Type B pancreatic cell (in vitro differentiated cells): ENCODE data around the gene KCNN1. TPM values are rescaled to one million over a fixed set of nuclear protein-coding genes. Genes with fewer than 3 reads are reported as not detected.

Experiments
- DNase-seq: peaks from one replicate; pipeline ENCODE4 v3.0.0; 2021; ENCODE audit warnings: mixed read lengths; ENCODE audit not compliant: unreplicated experiment; ENCODE audit errors: extremely low spot score
- H3K27ac Mint-ChIP-seq: 2 replicates; pipeline ENCODE4 v1.8.0; 2021; ENCODE audit warnings: mild to moderate bottlenecking, mixed read lengths
- H3K27me3 Mint-ChIP-seq: 2 replicates; pipeline ENCODE4 v1.8.0; 2021; ENCODE audit warnings: mixed read lengths
- H3K36me3 Mint-ChIP-seq: 2 replicates; pipeline ENCODE4 v1.8.0; 2021; ENCODE audit warnings: mixed read lengths
- H3K4me1 Mint-ChIP-seq: one replicate; pipeline ENCODE4 v1.8.0; 2021; ENCODE audit warnings: mixed read lengths; ENCODE audit not compliant: unreplicated experiment
- H3K4me3 Mint-ChIP-seq: 2 replicates; pipeline ENCODE4 v1.8.0; 2021; ENCODE audit warnings: mild to moderate bottlenecking, mixed read lengths
- H3K9me3 Mint-ChIP-seq: 2 replicates; pipeline ENCODE4 v1.8.0; 2021; ENCODE audit warnings: mixed read lengths
- CTCF ChIP-seq: fragments of 200-600 bp; sonication (generic); conservative IDR thresholded peaks from 2 replicates; pipeline ENCODE4 v1.5.0; 2021; ENCODE audit warnings: antibody characterized with exemption, mild to moderate bottlenecking
- total RNA-seq: library from RNA; stranded (reverse); gene quantifications from 2 replicates; pipeline ENCODE4 v1.2.1, GENCODE V29; 2021; ENCODE audit warnings: low replicate concordance

Gene KCNN1
- total RNA-seq, 1 donor from 2014 or later, result 13.4 TPM

- DNase-seq, result no peak
- Mint-ChIP-seq H3K4me1 (no peaks in the 10 kb centered on the region), H3K27ac (no peak overlapping the region), H3K4me3 (no peak overlapping the region), H3K27me3 (peaks cover 12% of the 10 kb centered on the region), H3K9me3 (no peaks in the 10 kb centered on the region), H3K36me3 (no peaks in the 10 kb centered on the region)
- TF ChIP-seq CTCF, result no peak
Measured at GRCh38 chr19:18041054-18041453, 74.1 kb downstream of the KCNN1 start.

GRCh38 chr19:18043676-18044075 lies 76.8 kb downstream of the KCNN1 start:
- H3K36me3 Mint-ChIP-seq, result no peaks in the 10 kb centered on the region
- H3K27ac Mint-ChIP-seq, result no peak overlapping the region

GRCh38 chr19:18044825-18045304 lies 78.0 kb downstream of the KCNN1 start:
- no peak overlapping the region for H3K4me3 Mint-ChIP-seq
- no peaks in the 10 kb centered on the region for H3K36me3 Mint-ChIP-seq
- no peak for DNase-seq
- no peaks in the 10 kb centered on the region for H3K9me3 Mint-ChIP-seq
- peak overlapping the region; percentile 84 for H3K27ac Mint-ChIP-seq
- H3K4me1 Mint-ChIP-seq, result no peaks in the 10 kb centered on the region
- TF ChIP-seq CTCF, result no peak
- H3K27me3 Mint-ChIP-seq, result peaks cover 17% of the 10 kb centered on the region

More at GRCh38 chr19:18043676-18044075, 76.8 kb downstream of the KCNN1 start:
- Mint-ChIP-seq H3K4me1 (no peaks in the 10 kb centered on the region), H3K4me3 (no peak overlapping the region), H3K27me3 (peaks cover 17% of the 10 kb centered on the region), H3K9me3 (no peaks in the 10 kb centered on the region)
- TF ChIP-seq CTCF, result no peak
- DNase-seq, result no peak

- Mint-ChIP-seq H3K4me1 (no peaks in the 10 kb centered on the region), H3K27ac (peak overlapping the region; percentile 84)
Measured at GRCh38 chr19:18045307-18046050, 78.6 kb downstream of the KCNN1 start.

GRCh38 chr19:18046059-18046718 lies 79.3 kb downstream of the KCNN1 start:
- H3K9me3 Mint-ChIP-seq, result no peaks in the 10 kb centered on the region
- no peak overlapping the region for H3K4me3 Mint-ChIP-seq
- no peaks in the 10 kb centered on the region for H3K36me3 Mint-ChIP-seq
- no peak for DNase-seq
- no peak for TF ChIP-seq CTCF
- peaks cover 21% of the 10 kb centered on the region for H3K27me3 Mint-ChIP-seq
- no peaks in the 10 kb centered on the region for H3K4me1 Mint-ChIP-seq
- H3K27ac Mint-ChIP-seq, result no peak overlapping the region

More at GRCh38 chr19:18045307-18046050, 78.6 kb downstream of the KCNN1 start:
- Mint-ChIP-seq H3K27me3 (peaks cover 21% of the 10 kb centered on the region), H3K4me3 (no peak overlapping the region), H3K36me3 (no peaks in the 10 kb centered on the region), H3K9me3 (no peaks in the 10 kb centered on the region)
- DNase-seq, result no peak
- TF ChIP-seq CTCF, result no peak
